GM06990 (cell line): ENCODE measurements around the gene EPM2AIP1.
"Not testable (repeated sequence)": the region's sequence is repeated elsewhere in the genome, so short reads cannot be mapped to it uniquely, and the experiment has no call there.

ENCODE experiments used
- DNase-seq: peaks from one replicate; pipeline ENCODE4 v3.0.0-alpha.2; 2011; ENCODE audit not compliant: insufficient read length; ENCODE audit errors: extremely low read depth
- H3K27me3 ChIP-seq: replicated peaks from 2 replicates; pipeline ENCODE4 v1.6.0; 2011; ENCODE audit warnings: low read length; ENCODE audit not compliant: control insufficient read depth, insufficient read depth
- H3K36me3 ChIP-seq: 2 replicates; pipeline ENCODE4 v1.5.1; 2011; ENCODE audit warnings: low read length; ENCODE audit not compliant: control insufficient read depth, insufficient read depth
- H3K4me3 ChIP-seq: replicated peaks from 2 replicates; pipeline ENCODE4 v1.5.1; 2011; ENCODE audit warnings: low read depth, mild to moderate bottlenecking, control low read depth, low read length
- TF ChIP-seq, protein P1 (sequence below): IDR thresholded peaks from 2 replicates; pipeline ENCODE4 v1.5.1; 2011; ENCODE audit warnings: low read length, control low read depth, mild to moderate bottlenecking, inconsistent platforms; ENCODE audit not compliant: insufficient read depth, poor library complexity, severe bottlenecking

The EPM2AIP1 gene

GRCh38 chr3:36956155-36956554 lies 36.8 kb downstream of the EPM2AIP1 start:
- Histone ChIP-seq H3K4me3 (no peak overlapping the region), H3K36me3 (no peaks in the 10 kb centered on the region), H3K27me3 (no peaks in the 10 kb centered on the region; the same call in 1 of the 2 replicates)
- DNase-seq = no peak
- TF ChIP-seq, protein P1, sequence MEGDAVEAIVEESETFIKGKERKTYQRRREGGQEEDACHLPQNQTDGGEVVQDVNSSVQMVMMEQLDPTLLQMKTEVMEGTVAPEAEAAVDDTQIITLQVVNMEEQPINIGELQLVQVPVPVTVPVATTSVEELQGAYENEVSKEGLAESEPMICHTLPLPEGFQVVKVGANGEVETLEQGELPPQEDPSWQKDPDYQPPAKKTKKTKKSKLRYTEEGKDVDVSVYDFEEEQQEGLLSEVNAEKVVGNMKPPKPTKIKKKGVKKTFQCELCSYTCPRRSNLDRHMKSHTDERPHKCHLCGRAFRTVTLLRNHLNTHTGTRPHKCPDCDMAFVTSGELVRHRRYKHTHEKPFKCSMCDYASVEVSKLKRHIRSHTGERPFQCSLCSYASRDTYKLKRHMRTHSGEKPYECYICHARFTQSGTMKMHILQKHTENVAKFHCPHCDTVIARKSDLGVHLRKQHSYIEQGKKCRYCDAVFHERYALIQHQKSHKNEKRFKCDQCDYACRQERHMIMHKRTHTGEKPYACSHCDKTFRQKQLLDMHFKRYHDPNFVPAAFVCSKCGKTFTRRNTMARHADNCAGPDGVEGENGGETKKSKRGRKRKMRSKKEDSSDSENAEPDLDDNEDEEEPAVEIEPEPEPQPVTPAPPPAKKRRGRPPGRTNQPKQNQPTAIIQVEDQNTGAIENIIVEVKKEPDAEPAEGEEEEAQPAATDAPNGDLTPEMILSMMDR = no peak

GRCh38 chr3:36954452-36955134 lies 38.3 kb downstream of the EPM2AIP1 start:
- H3K4me3 ChIP-seq = no peak overlapping the region
- DNase-seq = no peak
- H3K27me3 ChIP-seq = no peaks in the 10 kb centered on the region; the same call in 1 of the 2 replicates
- no peaks in the 10 kb centered on the region for H3K36me3 ChIP-seq
- TF ChIP-seq, protein P1 = no peak

DNA sequence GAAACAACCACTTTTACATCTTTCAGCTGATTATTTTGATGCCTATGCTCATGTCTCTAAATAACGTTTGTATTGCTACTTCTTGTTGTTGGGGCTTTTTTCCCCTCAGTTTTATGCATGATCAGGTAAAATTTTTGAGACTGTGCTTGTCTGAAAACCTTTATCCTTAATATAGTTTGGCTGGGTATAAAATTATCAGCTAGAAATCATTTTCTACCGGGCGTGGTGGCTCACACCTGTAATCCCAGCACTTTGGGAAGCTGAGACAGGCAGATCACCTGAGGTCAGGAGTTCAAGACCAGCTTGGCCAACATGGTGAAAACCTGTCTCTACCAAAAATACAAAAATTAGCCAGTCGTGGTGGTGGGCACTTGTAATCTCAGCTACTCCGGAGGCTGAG lies 45.1 kb downstream of the EPM2AIP1 start:
- H3K36me3 ChIP-seq, H3K27me3 ChIP-seq, H3K4me3 ChIP-seq, DNase-seq: not testable (repeated sequence)

GRCh38 chr3:36945333-36945980 lies 47.5 kb downstream of the EPM2AIP1 start:
- Histone ChIP-seq H3K4me3 (peak overlapping the region; percentile 70; the same call in 1 of the 2 replicates), H3K36me3 (no peaks in the 10 kb centered on the region), H3K27me3 (no peaks in the 10 kb centered on the region)
- TF ChIP-seq, protein P1 = no peak
- DNase-seq = no peak

DNA sequence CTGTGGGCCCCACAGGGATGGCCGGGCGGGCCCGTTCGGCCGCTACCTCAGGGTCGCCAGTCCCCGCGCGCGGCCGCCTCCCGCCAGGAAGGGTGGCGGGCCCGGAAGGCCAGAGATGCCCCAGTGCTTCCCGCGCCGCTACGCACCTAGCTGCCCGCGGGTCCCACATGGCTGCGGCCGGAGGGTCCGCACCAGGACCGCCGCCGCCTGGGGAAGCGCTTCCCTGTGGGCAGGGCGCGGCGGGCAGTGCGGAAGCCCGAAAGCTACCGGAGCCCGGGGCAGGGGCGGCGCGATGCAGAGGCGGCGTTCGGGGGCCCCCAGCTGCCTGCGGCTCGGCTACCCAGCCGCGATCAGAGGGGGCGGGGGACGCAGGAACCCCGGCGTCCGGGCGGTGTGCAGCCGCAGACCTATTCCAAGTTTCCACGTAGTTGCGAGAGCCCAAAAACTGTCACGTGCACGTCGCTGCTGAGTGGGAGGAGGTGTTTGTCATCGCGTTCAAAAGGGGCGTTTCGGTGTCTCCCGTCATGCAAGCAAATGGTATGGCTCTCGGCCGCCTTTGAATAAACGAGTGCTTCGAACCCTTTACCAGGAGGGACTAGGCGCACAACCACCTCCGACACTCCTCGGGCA lies 48.2 kb downstream of the EPM2AIP1 start, which contains the start of gene TRANK1:
TRANK1 (minus strand) TSS at position 414 of the 630 bp plus-strand sequence; CDS start at position 169, 245 bp downstream.
- TF ChIP-seq, protein P1 = no peak
- Histone ChIP-seq H3K36me3 (no peaks in the 10 kb centered on the region), H3K27me3 (no peaks in the 10 kb centered on the region), H3K4me3 (peak within 1 kb of the TSS; percentile 70)
- peak; percentile 34 for DNase-seq

- TF ChIP-seq, protein P1 = no peak
- Histone ChIP-seq H3K27me3 (no peaks in the 10 kb centered on the region), H3K36me3 (no peaks in the 10 kb centered on the region), H3K4me3 (peak overlapping the region; percentile 70)
- DNase-seq = peak; percentile 28
Observed at GRCh38 chr3:36944012-36944640, 48.8 kb downstream of the EPM2AIP1 start.
